Thymus (tissue), 11 donors: ENCODE results near the gene SLC25A21. TPM values are rescaled to one million over a fixed set of nuclear protein-coding genes. Genes with fewer than 3 reads are reported as not detected.

Source experiments
- DNase-seq, 9 donors: peaks; one replicate each; pipeline ENCODE4 v3.0.0-alpha.2; 2013; ENCODE audit warnings: low spot score in 9 of 9, low read depth in 6 of 9, missing footprints in 1 of 9
- H3K27ac ChIP-seq, 2 donors: one replicate each; pipeline ENCODE4 v1.5.1; 2013; ENCODE audit warnings: control low read depth in 1 of 2, low read depth in 1 of 2, low read length in 1 of 2, mild to moderate bottlenecking in 1 of 2, moderate library complexity in 1 of 2
- H3K27me3 ChIP-seq, 2 donors: one replicate each; pipeline ENCODE4 v1.5.1; 2013; ENCODE audit warnings: low read length in 1 of 2; ENCODE audit not compliant: control insufficient read depth in 2 of 2, insufficient read depth in 1 of 2
- H3K36me3 ChIP-seq, 2 donors: one replicate each; pipeline ENCODE4 v1.5.1; 2013; ENCODE audit warnings: low read length in 1 of 2, mild to moderate bottlenecking in 1 of 2, moderate library complexity in 1 of 2; ENCODE audit not compliant: control insufficient read depth in 2 of 2, insufficient read depth in 2 of 2
- H3K4me1 ChIP-seq, 2 donors: one replicate each; pipeline ENCODE4 v1.5.1; 2013; ENCODE audit warnings: low read length in 2 of 2; ENCODE audit not compliant: control insufficient read depth in 2 of 2, insufficient read depth in 2 of 2
- H3K4me3 ChIP-seq, 2 donors: one replicate each; pipeline ENCODE4 v1.5.1; 2013; ENCODE audit warnings: low read length in 2 of 2, control low read depth in 1 of 2, mild to moderate bottlenecking in 1 of 2
- H3K9me3 ChIP-seq, 2 donors: one replicate each; pipeline ENCODE4 v1.5.1; 2013; ENCODE audit warnings: low read length in 1 of 2, mild to moderate bottlenecking in 1 of 2; ENCODE audit not compliant: control insufficient read depth in 2 of 2, insufficient read depth in 1 of 2
- WGBS: extraction: QIAGEN DNeasy Blood & Tissue Kit; methylation state at CpG from one replicate; pipeline ENCODE4 v1.1.7; 2013; 5-methylcytosine and 5-hydroxymethylcytosine counted together
- polyA plus RNA-seq: library from polyadenylated mRNA; stranded (reverse); fragments of 200-250 nt; gene quantifications from one replicate; pipeline ENCODE4 v1.2.3, GENCODE V29; 2013
- total RNA-seq: library from RNA; stranded (reverse); fragments of 120-200 nt; gene quantifications from one replicate; pipeline ENCODE4 v1.2.4, GENCODE V29; 2013
- donor health status: healthy.

The SLC25A21 gene
- total and polyA plus RNA-seq, 2 donors: 0.46 to 0.90 TPM

DNA sequence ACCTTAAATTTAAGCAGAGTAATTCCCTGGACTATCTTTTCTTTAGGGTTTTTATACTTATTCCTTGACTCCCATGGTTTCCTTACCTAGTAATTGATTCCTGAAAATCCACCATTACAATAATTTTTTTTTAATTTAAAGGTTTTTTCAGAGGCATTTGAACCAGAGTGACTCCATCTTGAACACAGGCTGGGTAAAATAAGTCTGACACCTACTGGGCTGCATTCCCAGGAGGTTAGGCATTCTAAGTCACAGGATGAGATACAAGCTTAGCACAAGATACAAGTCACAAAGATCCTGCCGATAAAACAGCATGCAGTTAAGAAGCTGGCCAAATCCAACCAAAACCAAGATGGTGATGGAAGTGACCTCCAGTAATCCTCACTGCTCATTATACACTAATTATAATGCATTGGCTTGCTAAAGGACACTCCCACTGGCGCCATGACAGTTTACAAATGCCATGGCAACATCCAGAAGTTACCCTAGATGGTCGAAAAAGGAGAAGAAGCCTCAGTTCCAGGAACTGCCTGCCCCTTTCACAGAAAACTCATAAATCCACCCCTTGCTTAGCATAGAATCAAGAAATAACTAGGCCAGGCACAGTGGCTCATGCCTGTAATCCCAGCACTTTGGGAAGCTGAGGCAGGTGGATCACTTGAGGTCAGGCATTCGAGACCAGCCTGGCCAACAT is 53.6 kb downstream of the SLC25A21 start:
- H3K36me3 ChIP-seq: no peaks in the 10 kb centered on the region
- H3K27me3 ChIP-seq: no peaks in the 10 kb centered on the region
- 69% methylated on average over 4 of the region's 4 CpGs for WGBS

DNA sequence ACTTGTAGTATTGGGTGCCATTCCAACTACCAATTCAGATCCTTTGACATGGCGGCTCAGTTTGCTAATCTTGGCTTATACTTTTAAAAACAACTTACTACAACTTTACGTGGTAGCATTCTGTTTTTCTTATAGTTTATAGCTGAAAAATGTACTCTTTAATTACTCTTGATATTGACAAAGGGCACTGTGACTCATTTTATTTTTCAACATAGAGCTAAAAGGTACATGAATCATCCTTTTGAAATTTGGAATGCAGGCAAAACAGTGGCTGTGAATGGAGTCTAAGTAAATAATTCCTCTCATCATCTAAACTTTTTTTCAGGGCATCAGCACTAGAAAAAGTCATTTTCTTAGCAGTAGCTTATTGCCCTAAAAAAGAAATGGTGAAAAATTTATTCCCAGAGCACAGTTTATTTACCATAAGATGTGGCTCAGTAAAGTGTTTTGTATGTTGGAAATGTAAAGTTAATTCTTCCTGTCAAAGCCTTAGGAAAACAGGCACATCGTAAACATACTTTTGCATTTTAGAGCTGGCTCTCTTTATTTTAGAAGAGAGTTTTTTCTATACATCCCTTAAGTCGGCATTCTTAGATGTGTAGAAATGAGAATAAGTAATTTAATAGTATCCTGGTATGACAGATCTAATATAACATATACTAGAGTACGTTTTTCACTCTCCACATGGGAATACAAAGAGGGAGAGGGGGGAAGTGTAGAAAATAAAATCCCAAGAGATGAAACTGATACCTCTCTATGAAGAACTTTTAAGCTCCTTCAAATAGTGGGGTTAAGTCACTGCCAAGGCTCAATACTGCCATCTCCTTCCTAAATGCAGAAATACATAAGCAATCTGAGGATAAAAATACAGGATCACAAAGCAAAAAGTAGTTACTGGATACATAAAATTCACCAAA is 55.2 kb downstream of the SLC25A21 start:
- H3K4me1 ChIP-seq: no peaks in the 10 kb centered on the region
- H3K27ac ChIP-seq: no peak overlapping the region
- no peaks in the 10 kb centered on the region for H3K27me3 ChIP-seq
- H3K4me3 ChIP-seq: no peak overlapping the region
- no peaks in the 10 kb centered on the region for H3K36me3 ChIP-seq
- no peak for DNase-seq
- H3K9me3 ChIP-seq: no peaks in the 10 kb centered on the region
- WGBS: 81% methylated on average over 5 of the region's 5 CpGs

More for the DNA sequence above, 53.6 kb downstream of the SLC25A21 start:
- no peaks in the 10 kb centered on the region for H3K4me1 ChIP-seq
- DNase-seq: no peak
- no peak overlapping the region for H3K4me3 ChIP-seq
- H3K9me3 ChIP-seq: no peaks in the 10 kb centered on the region
- H3K27ac ChIP-seq: no peak overlapping the region

DNA sequence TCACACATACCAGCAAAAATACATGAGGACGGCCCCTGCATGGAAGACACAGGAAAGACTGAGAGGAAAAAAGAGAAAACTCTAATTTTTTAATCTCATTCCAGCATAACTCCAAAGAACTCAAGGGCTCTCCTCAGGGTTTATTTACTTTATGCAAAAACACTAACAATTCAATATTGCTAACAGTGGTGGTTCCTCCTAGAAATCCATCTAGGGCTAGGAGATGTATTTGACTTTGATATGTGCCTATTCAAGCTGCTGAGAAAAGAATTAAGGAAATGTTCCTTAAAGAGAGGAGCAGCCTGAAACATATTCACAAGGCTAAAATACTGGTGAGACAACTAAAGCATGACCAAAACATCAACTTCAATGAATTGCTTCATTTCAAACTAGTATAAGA is 57.0 kb downstream of the SLC25A21 start:
- Histone ChIP-seq H3K27me3 (no peaks in the 10 kb centered on the region), H3K4me3 (no peak overlapping the region), H3K27ac (no peak overlapping the region), H3K9me3 (no peaks in the 10 kb centered on the region), H3K4me1 (no peaks in the 10 kb centered on the region), H3K36me3 (no peaks in the 10 kb centered on the region)
- 96% methylated on average over 1 of the region's 1 CpG for WGBS
- DNase-seq: no peak

DNA sequence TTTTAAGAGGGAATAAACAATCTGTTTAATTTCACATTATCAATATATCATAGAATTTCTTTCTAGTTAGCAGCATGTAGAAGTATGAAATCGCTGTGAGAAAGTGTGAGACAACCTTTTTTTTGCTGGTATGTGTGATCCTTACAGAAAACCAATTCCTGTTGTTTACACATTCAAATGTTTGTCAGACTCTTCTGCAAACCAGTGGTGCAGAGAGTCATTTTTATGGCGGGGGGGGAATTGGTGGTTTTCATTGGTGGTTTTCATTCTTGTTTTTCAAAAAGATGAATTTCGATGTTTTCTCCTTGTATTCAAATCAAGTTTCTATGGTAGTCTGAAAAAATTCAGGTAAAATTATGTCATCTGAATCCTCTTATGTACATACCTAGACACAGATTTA is 57.8 kb downstream of the SLC25A21 start:
- no peaks in the 10 kb centered on the region for H3K36me3 ChIP-seq
- H3K4me3 ChIP-seq: no peak overlapping the region
- no peaks in the 10 kb centered on the region for H3K9me3 ChIP-seq
- DNase-seq: no peak
- no peaks in the 10 kb centered on the region for H3K27me3 ChIP-seq
- H3K4me1 ChIP-seq: no peaks in the 10 kb centered on the region
- 85% methylated on average over 3 of the region's 3 CpGs for WGBS
- H3K27ac ChIP-seq: no peak overlapping the region

DNA sequence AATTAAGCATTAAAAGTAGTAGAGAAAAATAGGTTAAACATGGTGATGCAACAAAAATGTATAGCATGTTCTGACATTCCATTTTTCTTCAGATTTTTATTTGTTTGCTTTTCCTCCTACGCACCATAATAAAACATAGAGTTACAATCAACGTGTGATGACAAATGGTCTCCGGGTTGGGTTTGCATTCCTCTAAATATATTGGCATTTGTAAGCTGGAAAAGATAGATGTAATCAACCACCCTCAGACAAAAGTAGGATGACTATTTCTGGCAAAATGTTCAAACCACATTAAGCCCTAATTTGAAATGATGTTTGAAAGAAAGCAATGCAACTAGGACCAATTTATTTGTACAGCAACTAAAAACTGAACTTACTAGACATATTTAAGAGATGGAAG is 58.4 kb downstream of the SLC25A21 start:
- Histone ChIP-seq H3K4me3 (no peak overlapping the region), H3K4me1 (no peaks in the 10 kb centered on the region), H3K9me3 (no peaks in the 10 kb centered on the region), H3K27ac (no peak overlapping the region), H3K27me3 (no peaks in the 10 kb centered on the region), H3K36me3 (no peaks in the 10 kb centered on the region)
- 95% methylated on average over 3 of the region's 3 CpGs for WGBS
- DNase-seq: no peak

DNA sequence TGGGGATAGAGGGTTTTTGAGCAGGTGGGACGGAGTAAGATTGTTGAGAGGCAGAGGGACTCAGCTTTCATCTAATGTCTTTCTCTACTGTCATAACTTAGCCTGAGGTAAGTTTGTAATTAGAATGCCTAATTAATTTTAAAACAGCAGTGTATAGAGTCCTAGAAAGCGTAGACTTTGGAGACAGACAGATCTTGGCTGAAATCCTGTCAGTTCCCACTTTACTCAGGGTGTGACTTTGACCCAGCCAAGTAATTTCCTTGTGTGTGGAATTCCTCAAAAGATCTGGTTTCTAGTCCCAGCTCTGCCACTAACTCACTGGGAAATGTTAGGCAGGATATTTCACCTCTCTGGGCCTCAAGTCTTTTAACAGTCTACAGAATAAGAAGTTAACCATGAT is 74.3 kb downstream of the SLC25A21 start:
- 92% methylated on average over 2 of the region's 2 CpGs for WGBS

DNA sequence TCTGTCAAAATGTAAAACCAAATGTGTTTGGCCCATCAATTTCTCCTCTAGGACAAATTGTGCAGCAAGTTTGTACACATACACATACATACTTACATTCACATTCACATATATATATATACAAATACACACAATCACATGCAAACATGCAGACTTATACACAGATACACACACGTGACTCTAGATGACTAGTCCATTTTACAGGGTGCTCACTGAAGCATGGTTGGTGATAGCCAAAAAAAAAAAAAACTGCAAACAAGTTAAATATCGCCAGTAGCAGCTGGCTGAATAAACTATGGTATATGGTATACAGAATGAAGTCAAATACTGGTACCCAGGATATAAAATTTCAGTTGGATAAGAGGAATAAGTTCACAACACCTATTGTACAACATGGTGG is 77.9 kb downstream of the SLC25A21 start:
- no peak overlapping the region for H3K4me3 ChIP-seq
- no peak overlapping the region for H3K27ac ChIP-seq
- no peak for DNase-seq
- WGBS: 73% methylated on average over 2 of the region's 2 CpGs
- H3K36me3 ChIP-seq: no peaks in the 10 kb centered on the region
- H3K4me1 ChIP-seq: no peaks in the 10 kb centered on the region
- no peaks in the 10 kb centered on the region for H3K9me3 ChIP-seq
- no peaks in the 10 kb centered on the region for H3K27me3 ChIP-seq

More for the DNA sequence above, 74.3 kb downstream of the SLC25A21 start:
- no peaks in the 10 kb centered on the region for H3K36me3 ChIP-seq
- H3K4me1 ChIP-seq: no peaks in the 10 kb centered on the region
- DNase-seq: no peak
- H3K27ac ChIP-seq: no peak overlapping the region
- no peaks in the 10 kb centered on the region for H3K9me3 ChIP-seq
- H3K27me3 ChIP-seq: no peaks in the 10 kb centered on the region
- no peak overlapping the region for H3K4me3 ChIP-seq

DNA sequence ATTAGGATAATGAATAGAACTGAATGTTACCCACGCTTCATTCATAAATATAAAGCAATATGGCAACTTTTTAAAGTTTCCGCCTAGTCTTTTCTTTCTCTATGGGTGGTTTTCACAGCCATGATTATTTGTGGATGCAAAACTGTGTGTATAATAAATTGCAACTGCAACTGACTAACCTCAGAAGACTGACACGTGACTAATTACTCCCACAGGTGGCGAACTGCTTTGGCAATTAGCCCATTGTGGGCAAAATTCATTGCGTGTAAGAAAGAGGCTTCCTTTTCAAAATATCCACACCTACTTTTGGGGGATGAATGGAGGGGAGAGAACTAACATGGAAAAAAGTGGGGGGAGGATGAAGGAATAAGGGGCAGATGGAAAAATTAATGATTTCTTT is 79.0 kb downstream of the SLC25A21 start:
- DNase-seq: no peak
- no peaks in the 10 kb centered on the region for H3K27me3 ChIP-seq
- no peak overlapping the region for H3K27ac ChIP-seq
- no peaks in the 10 kb centered on the region for H3K9me3 ChIP-seq
- H3K4me1 ChIP-seq: no peaks in the 10 kb centered on the region
- 78% methylated on average over 5 of the region's 5 CpGs for WGBS
- no peak overlapping the region for H3K4me3 ChIP-seq
- no peaks in the 10 kb centered on the region for H3K36me3 ChIP-seq

DNA sequence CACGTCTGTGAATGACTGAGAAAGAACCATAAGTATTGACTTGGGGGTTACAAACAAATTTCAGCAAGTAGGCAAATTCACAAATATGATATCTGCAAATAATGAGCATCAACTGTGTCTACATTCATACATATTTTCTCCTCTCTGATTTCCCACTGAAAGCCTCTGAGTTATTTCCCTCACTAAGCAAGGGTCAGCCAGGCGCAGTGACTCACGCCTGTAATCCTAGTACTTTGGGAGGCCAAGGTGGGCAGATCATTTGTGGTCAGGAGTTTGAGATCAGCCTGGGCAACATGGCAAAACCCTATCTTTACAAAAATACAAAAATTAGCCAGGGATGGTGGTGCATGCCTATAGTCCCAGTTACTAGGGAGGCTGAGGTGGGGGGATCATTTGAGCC is 80.8 kb downstream of the SLC25A21 start:
- Histone ChIP-seq H3K9me3 (no peaks in the 10 kb centered on the region), H3K4me3 (no peak overlapping the region), H3K36me3 (no peaks in the 10 kb centered on the region), H3K27ac (no peak overlapping the region), H3K27me3 (no peaks in the 10 kb centered on the region), H3K4me1 (no peaks in the 10 kb centered on the region)
- no peak for DNase-seq
- 89% methylated on average over 3 of the region's 3 CpGs for WGBS
